NCI-H187 treated with DMSO at 0.1 percent for 48 hours (cell line): ENCODE results near the gene PRELID3B.

Source experiments
- DNase-seq: peaks from one replicate; lab custom pipeline; 2025; lab: John Stamatoyannopoulos, UW

Gene PRELID3B

GRCh38 chr20:59010321-59010994, 32.1 kb downstream of the PRELID3B start:
- DNase-seq = no peak

DNA sequence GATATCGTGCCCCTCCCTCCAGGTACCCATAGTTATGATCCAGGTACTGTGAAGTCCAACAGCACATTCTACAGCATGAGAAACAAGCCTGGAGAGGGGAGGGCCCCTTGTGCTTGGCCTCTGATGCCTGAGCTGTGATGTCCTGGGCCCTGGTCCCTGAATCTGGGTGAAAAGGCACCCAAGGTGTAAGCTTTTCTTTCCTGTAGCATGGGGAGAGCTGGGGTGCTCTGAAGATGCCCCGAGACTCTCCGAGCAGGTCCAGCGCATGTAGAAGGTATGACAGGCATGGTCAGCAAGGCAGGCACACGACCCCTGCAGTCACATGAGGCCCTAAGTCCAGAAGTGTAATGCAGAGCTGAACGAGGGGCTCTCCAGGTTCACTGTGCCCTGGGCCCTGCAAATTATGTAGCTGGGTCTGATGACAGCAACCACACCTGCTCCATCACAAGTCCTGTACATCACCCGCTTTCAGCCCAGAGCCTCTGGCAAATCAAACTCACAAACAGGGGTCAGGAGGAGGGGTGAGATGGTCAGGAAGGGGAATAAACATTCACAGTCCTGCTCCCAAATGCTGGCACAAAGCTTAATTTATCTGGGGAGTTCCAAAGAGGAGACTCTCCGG, 33.8 kb downstream of the PRELID3B start:
- DNase-seq = no peak

GRCh38 chr20:59007665-59008511, 34.7 kb downstream of the PRELID3B start:
- DNase-seq = no peak

DNA sequence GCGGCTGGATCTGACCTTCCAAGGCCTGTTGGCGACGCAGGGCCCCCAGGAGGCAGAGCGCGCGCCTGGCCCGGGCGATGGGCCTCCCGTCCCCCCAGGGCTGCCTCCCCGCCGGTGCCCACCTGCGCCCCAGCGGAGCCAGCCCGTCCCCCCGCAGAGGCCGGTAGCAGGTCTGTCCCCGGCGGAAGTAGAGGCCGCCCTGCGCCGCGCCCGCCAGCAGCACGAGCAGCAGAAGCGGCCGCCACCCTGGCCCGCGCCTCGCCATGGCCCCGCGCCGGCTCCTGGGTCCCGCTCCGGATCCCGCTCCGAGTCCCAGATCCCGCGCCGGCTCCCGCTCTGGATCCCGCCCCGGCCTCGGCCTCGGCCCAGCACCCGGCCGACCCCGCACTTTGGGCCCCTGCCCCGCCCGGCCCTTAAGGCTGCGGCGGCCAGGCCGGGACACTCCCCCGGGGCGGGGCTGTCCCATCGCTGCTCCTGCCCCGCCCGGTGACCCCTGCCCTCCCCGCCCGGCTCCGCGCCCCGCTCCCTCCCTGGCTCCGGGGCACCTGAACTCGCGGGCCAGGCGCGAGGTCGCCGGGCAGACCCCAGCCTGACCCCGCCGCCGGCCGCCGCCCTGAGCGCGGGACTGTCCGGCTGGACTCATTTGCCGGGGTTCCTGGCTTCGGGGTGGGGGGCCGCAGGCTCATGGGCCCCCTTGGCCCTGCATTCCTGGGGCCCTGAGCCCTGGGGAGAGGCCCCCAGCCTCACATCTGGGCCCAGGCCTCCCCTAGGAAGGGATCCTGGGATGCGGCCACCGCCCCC, 35.5 kb downstream of the PRELID3B start, which contains the start of gene CTSZ:
TSS of gene CTSZ (minus strand) at position 391 of the 801 bp plus-strand sequence. CDS start at position 265, 126 bp downstream.
- DNase-seq = no peak

- DNase-seq = no peak
These were observed 36.3 kb downstream of the PRELID3B start for GRCh38 chr20:59006167-59006863.

GRCh38 chr20:59005523-59006166, 36.9 kb downstream of the PRELID3B start:
- DNase-seq = no peak

DNA sequence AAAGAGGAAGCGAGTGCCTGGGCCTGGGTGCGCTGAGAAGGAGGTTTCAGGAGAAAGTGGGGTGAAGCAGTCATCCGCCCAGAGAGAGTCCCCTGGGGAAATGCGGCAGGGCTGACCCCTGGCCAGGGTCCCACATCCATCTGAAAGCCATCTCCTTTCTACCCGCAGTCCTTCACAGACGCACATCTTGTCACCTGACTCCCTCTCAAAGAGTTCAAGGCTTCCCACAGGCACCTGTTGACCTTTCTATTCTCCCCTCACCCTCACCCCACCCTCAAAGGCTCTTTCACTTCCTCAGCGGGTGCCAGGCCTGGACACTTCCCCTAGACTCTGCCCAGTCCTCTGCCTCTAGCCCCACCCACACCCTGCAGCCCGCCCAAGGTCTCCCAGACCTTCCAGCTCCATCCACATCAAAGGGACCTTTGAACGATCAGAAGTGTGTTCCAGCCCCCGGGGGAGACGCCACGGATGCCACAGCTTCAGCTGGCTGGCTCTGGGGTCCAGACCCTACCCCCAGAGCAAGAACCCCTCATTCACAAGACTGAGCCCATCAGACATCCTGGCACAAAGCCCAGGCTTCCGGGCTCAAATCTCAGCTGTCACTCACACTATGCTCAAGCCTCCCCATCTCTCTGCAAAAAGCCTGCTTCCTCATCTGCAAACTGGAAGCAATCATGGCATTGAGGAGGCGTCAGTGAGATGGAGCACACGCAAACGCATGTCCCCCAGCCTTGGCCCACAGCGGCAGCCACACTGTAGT, 37.6 kb downstream of the PRELID3B start:
- no peak for DNase-seq

DNA sequence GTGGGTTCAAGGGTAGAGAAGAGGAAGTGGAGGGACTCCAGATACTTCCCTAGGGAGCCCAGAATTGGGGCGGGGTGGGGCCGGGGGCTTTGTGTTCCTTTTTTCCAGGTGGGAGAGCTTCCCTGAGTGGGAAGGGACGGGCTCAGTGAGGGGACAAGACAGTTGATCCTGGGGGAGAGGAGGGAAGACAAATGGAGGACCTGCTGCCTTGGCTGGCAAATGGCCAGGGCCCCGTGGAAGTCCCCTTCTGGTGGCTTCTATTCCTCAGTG, 38.2 kb downstream of the PRELID3B start:
- no peak for DNase-seq

- no peak for DNase-seq
These were observed 38.6 kb downstream of the PRELID3B start for GRCh38 chr20:59003836-59004492.

GRCh38 chr20:59002874-59003399, 39.6 kb downstream of the PRELID3B start:
- no peak for DNase-seq

GRCh38 chr20:59002388-59002787, 40.2 kb downstream of the PRELID3B start:
- no peak for DNase-seq

DNA sequence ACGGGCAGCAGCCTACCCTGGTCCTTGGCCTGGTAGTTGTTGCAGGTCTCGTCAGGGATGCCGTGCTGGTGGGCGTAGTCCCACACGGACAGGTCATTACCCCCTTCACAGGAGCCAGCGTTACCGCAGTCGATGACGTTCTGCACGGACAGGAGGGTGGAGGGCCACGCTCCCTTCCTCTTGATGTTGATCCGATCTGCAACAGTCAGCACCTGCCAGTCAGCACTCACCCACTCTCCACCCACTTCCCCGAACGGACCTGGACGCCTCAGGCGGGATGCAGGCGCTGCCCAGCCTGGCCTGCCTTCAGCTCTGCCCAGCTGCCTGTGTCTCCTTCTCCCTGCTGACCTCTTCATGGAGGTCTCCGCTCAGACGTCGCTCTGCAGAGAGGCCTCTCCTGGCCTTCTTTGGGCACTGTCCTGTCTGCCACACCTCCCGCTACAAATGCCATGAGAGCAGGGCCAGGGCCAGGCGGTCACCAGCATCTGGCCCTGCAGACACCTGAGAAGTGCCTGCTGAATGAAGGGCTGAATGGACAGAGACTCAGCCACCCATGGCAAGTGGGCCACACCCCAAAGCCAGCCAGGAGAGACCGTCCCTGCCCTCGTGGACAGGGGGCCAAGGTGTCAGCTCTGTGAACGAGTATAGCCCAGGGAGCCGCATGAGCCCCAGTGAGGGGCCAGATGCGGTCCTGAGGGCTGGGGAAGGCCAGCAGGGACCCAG, 41.0 kb downstream of the PRELID3B start:
- DNase-seq = no peak

DNA sequence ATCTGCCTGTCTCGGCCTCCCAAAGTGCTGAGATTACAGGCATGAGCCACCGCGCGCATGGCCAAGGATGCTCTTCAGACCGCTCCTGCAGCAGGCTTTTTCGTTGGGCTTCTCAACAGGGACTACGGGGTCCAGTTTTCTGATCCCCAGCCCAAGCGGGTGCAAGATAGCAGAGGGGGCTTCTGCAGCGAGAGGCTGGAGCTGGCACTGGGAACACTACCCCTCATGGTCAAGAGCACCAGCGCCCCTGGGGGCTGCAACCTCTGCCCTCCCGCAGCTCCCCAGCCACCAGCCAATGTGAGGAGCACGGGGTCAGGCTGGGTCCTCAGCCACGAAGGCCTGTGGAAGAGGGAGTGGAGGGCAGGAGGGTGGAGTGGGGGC, 41.5 kb downstream of the PRELID3B start:
- no peak for DNase-seq

- DNase-seq = no peak
These were observed 42.3 kb downstream of the PRELID3B start for GRCh38 chr20:59000326-59000725.

DNA sequence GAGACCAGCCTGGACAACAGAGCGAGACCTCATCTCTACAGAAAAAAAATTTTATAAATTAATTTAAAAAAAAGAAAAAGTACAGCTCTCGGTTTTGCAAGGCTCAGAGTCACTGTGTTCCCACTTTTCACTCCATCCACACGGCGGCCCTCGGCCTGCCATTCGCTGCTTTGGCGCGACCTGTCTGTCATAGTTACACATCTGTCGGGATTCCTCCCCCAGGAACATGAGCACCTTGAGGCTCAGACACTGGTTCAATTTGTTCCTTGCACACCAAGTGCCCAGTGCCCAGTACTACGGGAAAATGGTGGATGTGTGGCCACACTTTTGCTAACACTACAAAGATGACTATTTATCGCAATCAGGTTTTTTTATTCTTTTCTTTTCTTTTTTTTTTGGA, 43.9 kb downstream of the PRELID3B start:
- no peak for DNase-seq

DNA sequence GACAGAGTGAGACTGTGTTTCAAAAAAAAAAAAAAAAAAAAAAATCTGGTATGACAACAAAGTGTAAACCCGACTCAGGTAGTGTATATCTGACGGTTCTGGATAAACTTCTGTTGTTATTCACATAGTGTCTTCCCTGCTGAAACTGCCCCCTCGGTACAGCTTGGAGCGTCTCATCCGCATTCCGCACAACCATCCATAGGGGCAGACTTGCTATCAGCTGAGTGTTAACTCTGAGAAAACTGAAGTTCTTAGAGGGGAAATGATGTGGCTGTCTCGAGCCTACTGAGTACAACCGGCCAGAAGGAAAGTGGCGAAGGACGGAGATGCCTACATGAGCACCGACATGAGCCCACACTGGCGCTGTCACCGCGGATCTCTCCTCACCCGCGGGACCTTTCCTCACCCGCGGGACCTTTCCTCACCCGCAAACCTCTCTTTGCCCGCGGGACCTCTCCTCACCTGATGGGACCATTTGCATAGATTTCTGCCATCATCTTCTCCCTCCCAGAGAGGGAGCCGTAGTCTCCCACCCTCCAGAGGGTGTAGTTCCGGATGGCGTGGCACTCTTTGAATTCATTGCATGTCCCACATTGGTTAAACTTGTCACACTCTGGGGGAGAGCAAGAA, 45.3 kb downstream of the PRELID3B start:
- DNase-seq = no peak

DNA sequence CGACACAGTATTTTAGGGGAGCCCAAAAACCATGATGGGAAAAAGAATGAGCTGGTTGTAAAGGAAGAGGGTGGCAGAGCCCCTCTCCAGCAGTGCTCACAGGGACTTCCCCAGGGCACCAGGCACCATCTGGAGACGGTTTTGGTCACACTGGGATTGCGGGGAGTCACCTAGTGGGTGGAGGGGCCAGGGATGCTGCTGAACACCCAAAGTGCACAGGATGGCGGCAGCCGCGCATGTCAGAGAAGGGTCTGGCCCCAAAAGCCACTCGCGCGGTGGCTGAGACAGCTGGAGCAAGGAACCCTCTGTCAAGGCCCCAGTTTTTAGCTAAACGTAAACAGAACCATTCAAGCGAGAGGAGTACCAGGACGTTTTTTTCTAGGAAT, 46.4 kb downstream of the PRELID3B start:
- DNase-seq = no peak

DNA sequence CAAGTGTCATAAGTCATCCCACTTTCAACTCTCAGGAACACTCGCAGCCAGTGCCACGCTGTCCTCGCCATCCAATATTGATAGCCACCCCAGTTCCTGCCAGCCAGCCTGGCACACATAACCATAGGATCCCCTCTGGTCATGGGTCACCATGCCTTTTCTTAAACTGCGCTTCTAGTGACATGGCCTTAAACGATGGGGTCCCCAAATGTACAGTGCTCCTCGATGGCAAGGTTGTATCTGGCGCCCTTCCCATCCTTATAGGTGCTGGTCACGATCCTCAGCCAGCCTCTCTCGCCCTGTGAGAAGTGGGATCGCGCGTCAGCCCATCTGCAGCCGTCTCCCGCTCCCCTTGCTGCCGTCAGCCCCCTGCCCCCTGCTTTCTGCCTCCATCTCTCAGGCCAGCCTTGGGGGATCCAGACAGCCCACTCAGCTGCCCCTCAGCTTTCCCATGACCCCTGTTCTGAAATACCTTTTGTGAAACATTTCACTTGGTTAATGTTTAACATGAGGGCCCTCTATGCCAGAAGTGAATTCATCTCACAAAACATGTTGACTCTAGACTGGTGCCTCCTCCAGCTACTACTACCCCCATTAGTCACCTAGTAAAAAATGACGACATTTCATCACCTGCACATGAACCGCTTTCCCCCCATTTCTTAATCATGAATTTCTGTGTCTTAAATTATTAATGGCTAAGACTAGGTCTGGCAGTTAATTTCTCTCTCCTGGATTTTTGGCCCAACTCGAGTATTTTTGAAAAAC, 46.9 kb downstream of the PRELID3B start:
- DNase-seq = no peak
